Colonic mucosa (tissue), 4 donors: ENCODE measurements around the gene SHB. TPM values are rescaled to one million over a fixed set of nuclear protein-coding genes. Genes with fewer than 3 reads are reported as not detected.
"Not testable (repeated sequence)": the region's sequence is repeated elsewhere in the genome, so short reads cannot be mapped to it uniquely, and the experiment has no call there.

Experiments
- DNase-seq: peaks from one replicate; pipeline ENCODE4 v3.0.0-alpha.2; 2020
- H3K27ac ChIP-seq: fragments of 200-600 bp; one replicate; pipeline ENCODE4 v1.8.0; 2021
- H3K27me3 ChIP-seq: fragments of 200-600 bp; one replicate; pipeline ENCODE4 v1.8.0; 2021
- H3K36me3 ChIP-seq: fragments of 200-600 bp; one replicate; pipeline ENCODE4 v1.8.0; 2021
- H3K4me1 ChIP-seq: fragments of 200-600 bp; one replicate; pipeline ENCODE4 v1.8.0; 2021; ENCODE audit warnings: mild to moderate bottlenecking
- H3K4me3 ChIP-seq: fragments of 200-600 bp; one replicate; pipeline ENCODE4 v1.8.0; 2021
- H3K9ac ChIP-seq, 2 donors: one replicate each; pipeline ENCODE4 v1.7.0; 2013; ENCODE audit warnings: control low read depth in 2 of 2, low read depth in 2 of 2, low read length in 2 of 2
- H3K9me3 ChIP-seq: fragments of 200-600 bp; one replicate; pipeline ENCODE4 v1.8.0; 2021
- CTCF ChIP-seq: fragments of 200-600 bp; IDR thresholded peaks from one replicate; pipeline ENCODE4 v1.8.0; 2022; ENCODE audit warnings: antibody characterized with exemption, mild to moderate bottlenecking
- intact Hi-C: fragments of 100-400 bp; cut with DNase I; formaldehyde crosslinking; loops from one replicate; pipeline ENCODE4 v1.14.1; 2022
- total RNA-seq, 2 donors: library from RNA; stranded (reverse); fragmentation: NEBNext Ultra II Directional in 1 of 2; extraction: Animal tissue kit (Norgen Biotek cat#: 25700) in 1 of 2; gene quantifications; one replicate each; pipeline ENCODE4 v1.2.1, GENCODE V29; 2021
- donor health status: healthy.
- donor health status: DM: no; HTN: no; CAD: no.
- donor health status: DM: no; HTN: no; CAD: no.

The SHB gene
- total RNA-seq, 2 donors from 2014 or later: 17.4 to 24.0 TPM

- H3K4me3 ChIP-seq: no peak overlapping the region
- no peaks in the 10 kb centered on the region for H3K4me1 ChIP-seq
- H3K9ac ChIP-seq: no peak overlapping the region
- H3K9me3 ChIP-seq: no peaks in the 10 kb centered on the region
- H3K36me3 ChIP-seq: no peaks in the 10 kb centered on the region
- TF ChIP-seq CTCF: no peak
- H3K27me3 ChIP-seq: no peaks in the 10 kb centered on the region
- intact Hi-C loops: no loop called here
- DNase-seq: no peak
- no peak overlapping the region for H3K27ac ChIP-seq
These were observed 177.0 kb downstream of the SHB start for GRCh38 chr9:37892063-37892462.

GRCh38 chr9:37891042-37891441, 178.0 kb downstream of the SHB start:
- DNase-seq, intact Hi-C loops, H3K36me3 ChIP-seq: not testable (repeated sequence)

GRCh38 chr9:37889536-37889935, 179.5 kb downstream of the SHB start:
- Histone ChIP-seq H3K9me3 (no peaks in the 10 kb centered on the region), H3K27me3 (no peaks in the 10 kb centered on the region), H3K9ac (no peak overlapping the region), H3K36me3 (no peaks in the 10 kb centered on the region), H3K4me3 (no peak overlapping the region), H3K27ac (no peak overlapping the region), H3K4me1 (no peaks in the 10 kb centered on the region)
- DNase-seq: no peak
- TF ChIP-seq CTCF: no peak
- intact Hi-C loops: no loop called here

More at GRCh38 chr9:37891042-37891441, 178.0 kb downstream of the SHB start:
- not testable (repeated sequence) for H3K4me1 ChIP-seq, H3K9ac ChIP-seq, H3K9me3 ChIP-seq, H3K4me3 ChIP-seq, H3K27me3 ChIP-seq, H3K27ac ChIP-seq

- H3K9me3 ChIP-seq, H3K27ac ChIP-seq, intact Hi-C loops, H3K4me3 ChIP-seq, H3K9ac ChIP-seq, DNase-seq, H3K4me1 ChIP-seq, H3K36me3 ChIP-seq, H3K27me3 ChIP-seq: not testable (repeated sequence)
These were observed 180.9 kb downstream of the SHB start for GRCh38 chr9:37887977-37888583.

- Histone ChIP-seq H3K4me3 (no peak overlapping the region), H3K27ac (no peak overlapping the region), H3K4me1 (no peaks in the 10 kb centered on the region), H3K27me3 (no peaks in the 10 kb centered on the region), H3K36me3 (no peaks in the 10 kb centered on the region), H3K9me3 (no peaks in the 10 kb centered on the region), H3K9ac (no peak overlapping the region)
- no peak for DNase-seq
- intact Hi-C loops: no loop called here
- TF ChIP-seq CTCF: no peak
These were observed 188.0 kb downstream of the SHB start for GRCh38 chr9:37880916-37881479.

GRCh38 chr9:37876376-37876775, 192.7 kb downstream of the SHB start:
- H3K4me1 ChIP-seq: no peaks in the 10 kb centered on the region
- H3K36me3 ChIP-seq: no peaks in the 10 kb centered on the region
- H3K4me3 ChIP-seq: no peak overlapping the region
- intact Hi-C loops: no loop called here
- TF ChIP-seq CTCF: no peak
- DNase-seq: no peak
- H3K27ac ChIP-seq: no peak overlapping the region
- no peaks in the 10 kb centered on the region for H3K9me3 ChIP-seq
- H3K27me3 ChIP-seq: no peaks in the 10 kb centered on the region
- H3K9ac ChIP-seq: no peak overlapping the region
